ENCODE results near the gene PEX7.
"Not testable (repeated sequence)": the region's sequence is repeated elsewhere in the genome, so short reads cannot be mapped to it uniquely, and the experiment has no call there.

PEX7 gene

GRCh38 chr6:136822376-136823127, at the start of gene PEX7:
Gene PEX7, plus strand, starts transcription at chr6:136822592. Its CDS starts 74 bp downstream, at chr6:136822666.
- peak; percentile 93 for DNase-seq (ENCODE audit: low spot score)

GRCh38 chr6:136772685-136773472, 49.5 kb upstream of the PEX7 start:
- DNase-seq (ENCODE audit: low spot score) = no peak

GRCh38 chr6:136773473-136773796, 49.0 kb upstream of the PEX7 start:
- no peak for DNase-seq (ENCODE audit: low spot score)

- no peak for DNase-seq (ENCODE audit: low spot score)
Observed at GRCh38 chr6:136774228-136775041, 48.0 kb upstream of the PEX7 start.

- no peak for DNase-seq (ENCODE audit: low spot score)
Observed at GRCh38 chr6:136775081-136775480, 47.3 kb upstream of the PEX7 start.

- no peak for DNase-seq (ENCODE audit: low spot score)
Observed at GRCh38 chr6:136775548-136775947, 46.8 kb upstream of the PEX7 start.

GRCh38 chr6:136777651-136778050, 44.7 kb upstream of the PEX7 start:
- no peak for DNase-seq (ENCODE audit: low spot score)

GRCh38 chr6:136779682-136780081, 42.7 kb upstream of the PEX7 start:
- DNase-seq (ENCODE audit: low spot score) = no peak

- no peak for DNase-seq (ENCODE audit: low spot score)
Observed at GRCh38 chr6:136780972-136781371, 41.4 kb upstream of the PEX7 start.

- no peak for DNase-seq (ENCODE audit: low spot score)
Observed at GRCh38 chr6:136782021-136782770, 40.2 kb upstream of the PEX7 start.

- DNase-seq (ENCODE audit: low spot score) = no peak
Observed at GRCh38 chr6:136783021-136783420, 39.4 kb upstream of the PEX7 start.

- DNase-seq (ENCODE audit: low spot score) = peak; percentile 55
Observed at GRCh38 chr6:136783495-136784270, 38.7 kb upstream of the PEX7 start.

GRCh38 chr6:136784271-136784664, 38.1 kb upstream of the PEX7 start:
- no peak for DNase-seq (ENCODE audit: low spot score)

GRCh38 chr6:136784910-136785746, 37.3 kb upstream of the PEX7 start:
- peak; percentile 49 for DNase-seq (ENCODE audit: low spot score)

GRCh38 chr6:136786658-136787057, 35.7 kb upstream of the PEX7 start:
- DNase-seq (ENCODE audit: low spot score) = no peak

GRCh38 chr6:136787726-136788068, 34.7 kb upstream of the PEX7 start:
- DNase-seq (ENCODE audit: low spot score) = no peak

GRCh38 chr6:136788069-136788902, 34.1 kb upstream of the PEX7 start:
- no peak for DNase-seq (ENCODE audit: low spot score)

GRCh38 chr6:136789440-136789839, 33.0 kb upstream of the PEX7 start:
- not testable (repeated sequence) for DNase-seq (ENCODE audit: low spot score)
